Pancreas (tissue), 10 donors: ENCODE data around the gene AGPAT2. TPM values are rescaled to one million over a fixed set of nuclear protein-coding genes. Genes with fewer than 3 reads are reported as not detected.

Source experiments
- ATAC-seq, 4 donors: fragments of 200-7000 bp; cut with Tn5 transposase; one replicate each; pipeline versions ENCODE4 v1.8.0 to v1.9.1; 2020; ENCODE audit warnings: mild to moderate bottlenecking in 4 of 4, moderate library complexity in 4 of 4
- DNase-seq, 6 donors: peaks; one replicate each; pipeline ENCODE4 v3.0.0-alpha.2; 2020
- FAIRE-seq: peaks from 2 replicates; lab custom pipeline; 2012; peaks lifted over from hg19 to GRCh38; lab: Jason Lieb, UNC
- H3K27ac ChIP-seq, 4 donors: fragments of 200-600 bp; sonication (generic); 1 replicate in 3 of 4; 2 replicates in 1 of 4; pipeline versions ENCODE4 v1.5.0 to v1.8.0; 2020
- H3K27me3 ChIP-seq, 4 donors: fragments of 200-600 bp; one replicate each; pipeline ENCODE4 v1.8.0; 2021
- H3K36me3 ChIP-seq, 3 donors: fragments of 200-600 bp; sonication (generic) in 1 of 3; one replicate each; pipeline versions ENCODE4 v1.5.0 to v1.8.0; 2020 to 2021
- H3K4me1 ChIP-seq, 3 donors: fragments of 200-600 bp; one replicate each; pipeline ENCODE4 v1.8.0; 2021
- H3K4me3 ChIP-seq, 4 donors: fragments of 200-600 bp; sonication (generic) in 2 of 4; one replicate each; pipeline versions ENCODE4 v1.5.0 to v1.8.0; 2020 to 2021
- H3K9me3 ChIP-seq, 4 donors: fragments of 200-600 bp; one replicate each; pipeline ENCODE4 v1.8.0; 2021
- CTCF ChIP-seq, 4 donors: fragments of 200-600 bp; sonication (generic) in 3 of 4; IDR thresholded peaks; one replicate each; pipeline versions ENCODE4 v1.5.0 to v1.8.0; 2021; ENCODE audit warnings: antibody characterized with exemption in 4 of 4
- WGBS, 2 donors: extraction: QIAGEN DNeasy Blood & Tissue Kit; methylation state at CpG; one replicate each; pipeline ENCODE4 v1.1.7; 2013; 5-methylcytosine and 5-hydroxymethylcytosine counted together
- intact Hi-C, 3 donors: fragments of 100-400 bp; cut with DNase I; formaldehyde crosslinking; loops; one replicate each; pipeline versions ENCODE4 v1.11.1 to v1.14.2; 2022
- polyA plus RNA-seq, 2 donors: library from polyadenylated mRNA; stranded (reverse); fragments of 200-250 nt; gene quantifications; one replicate each; pipeline ENCODE4 v1.2.3, GENCODE V29; 2013
- total RNA-seq, 6 donors: library from RNA; stranded (reverse); fragmentation: NEBNext Ultra II Directional in 4 of 6; extraction: Animal tissue kit (Norgen Biotek cat#: 25700) in 4 of 6; gene quantifications; one replicate each; pipeline versions ENCODE4 v1.2.1 to v1.2.4, GENCODE V29; 2021 to 2023
- donor health status: healthy with polysubstance abuse.
- donor health status: DM: no; HTN: no; CAD: no; lungs with moderate emphysema.
- donor health status: DM: no; HTN: no; CAD: no.
- donor health status: control.
- donor health status: control.
- donor health status: Bipolar disorder and iron deficiency.
- donor health status: DM: yes; HTN: yes; CAD: no.
- donor health status: DM: no; HTN: no; CAD: no.
- donor health status: DM: no; HTN: no; CAD: no.
- donor health status: DM: yes; HTN: yes; CAD: no.

AGPAT2 gene
- total and polyA plus RNA-seq, 8 donors: 57.0 to 158 (median 82.7) TPM

- peaks cover 7 to 23% (median 10%) of the 10 kb centered on the region in 3 donors for H3K4me1 ChIP-seq
- intact Hi-C loops: no loop called here
- WGBS, 2 donors: 0 to 1% methylated on average over 39 to 66 of the region's 66 CpGs
Measured at GRCh38 chr9:136728080-136728547, 40.9 kb upstream of the AGPAT2 start.

GRCh38 chr9:136726631-136727191 lies 39.5 kb upstream of the AGPAT2 start:
- peaks cover 5 to 38% (median 24%) of the 10 kb centered on the region in 3 donors for H3K36me3 ChIP-seq
- H3K9me3 ChIP-seq: no peaks in the 10 kb centered on the region
- peak in 3 of 6 donors; percentile 42 to 74 (median 55) for DNase-seq
- peak in 3 of 4 donors; percentile 40 to 44 (median 44) for ATAC-seq
- H3K27ac ChIP-seq: peak overlapping the region in 1 of 4 donors; percentile 77
- H3K4me3 ChIP-seq: peak overlapping the region; percentile 75 to 98 (median 78)
- peaks cover 7 to 23% (median 10%) of the 10 kb centered on the region in 3 donors for H3K4me1 ChIP-seq
- no peak for FAIRE-seq
- intact Hi-C loops: no loop called here
- peak; percentile 15 to 33 (median 22) for TF ChIP-seq CTCF (IDR thresholded peaks at IDR 0.05)
- H3K27me3 ChIP-seq: no peaks in the 10 kb centered on the region
- 12 to 15% methylated on average over 18 of the region's 18 CpGs for WGBS, 2 donors

More at GRCh38 chr9:136728080-136728547, 40.9 kb upstream of the AGPAT2 start:
- FAIRE-seq (no peak), ATAC-seq (peak; percentile 86 to 90 (median 88)), DNase-seq (peak; percentile 83 to 99 (median 93))
- peak overlapping the region; percentile 75 to 98 (median 78) for H3K4me3 ChIP-seq
- TF ChIP-seq CTCF (IDR thresholded peaks at IDR 0.05): peak; percentile 85 to 90 (median 88)
- H3K36me3 ChIP-seq: peaks cover 5 to 30% (median 21%) of the 10 kb centered on the region in 3 donors
- H3K27me3 ChIP-seq: no peaks in the 10 kb centered on the region
- peak overlapping the region in 3 of 4 donors; percentile 41 to 77 (median 49) for H3K27ac ChIP-seq
- H3K9me3 ChIP-seq: no peaks in the 10 kb centered on the region

- Histone ChIP-seq H3K4me3 (peak overlapping the region in 3 of 4 donors; percentile 75 to 80 (median 75)), H3K27me3 (no peaks in the 10 kb centered on the region), H3K27ac (peak overlapping the region in 1 of 4 donors; percentile 39), H3K36me3 (peaks cover 5 to 38% (median 24%) of the 10 kb centered on the region in 3 donors), H3K4me1 (peaks cover 7 to 23% (median 10%) of the 10 kb centered on the region in 3 donors), H3K9me3 (no peaks in the 10 kb centered on the region)
- WGBS, 2 donors: 22 to 52% methylated on average over 16 of the region's 16 CpGs
- peak in 3 of 6 donors; percentile 45 to 75 (median 56) for DNase-seq
- ATAC-seq: no peak
- FAIRE-seq: no peak
- TF ChIP-seq CTCF (IDR thresholded peaks at IDR 0.05): no peak
- intact Hi-C loops: no loop called here
Measured at GRCh38 chr9:136726118-136726517, 38.9 kb upstream of the AGPAT2 start.

GRCh38 chr9:136725612-136726011 lies 38.4 kb upstream of the AGPAT2 start:
- Histone ChIP-seq H3K9me3 (no peaks in the 10 kb centered on the region), H3K4me1 (peaks cover 7 to 23% (median 10%) of the 10 kb centered on the region in 3 donors), H3K4me3 (peak overlapping the region in 1 of 4 donors; percentile 75), H3K27ac (peak overlapping the region in 1 of 4 donors; percentile 39), H3K36me3 (peaks cover 5 to 38% (median 24%) of the 10 kb centered on the region in 3 donors), H3K27me3 (no peaks in the 10 kb centered on the region)
- intact Hi-C loops: no loop called here
- 48 to 64% methylated on average over 10 of the region's 10 CpGs for WGBS, 2 donors
- peak in 1 of 4 donors; percentile 11 for ATAC-seq
- no peak for TF ChIP-seq CTCF (IDR thresholded peaks at IDR 0.05)
- FAIRE-seq: no peak
- DNase-seq: no peak
